LoVo (cell line): ENCODE data around the gene DNAJA4.

ENCODE experiments used
- DNase-seq: peaks from one replicate; pipeline ENCODE4 v3.0.0-alpha.2; 2016; ENCODE audit warnings: low spot score

Gene DNAJA4

DNA sequence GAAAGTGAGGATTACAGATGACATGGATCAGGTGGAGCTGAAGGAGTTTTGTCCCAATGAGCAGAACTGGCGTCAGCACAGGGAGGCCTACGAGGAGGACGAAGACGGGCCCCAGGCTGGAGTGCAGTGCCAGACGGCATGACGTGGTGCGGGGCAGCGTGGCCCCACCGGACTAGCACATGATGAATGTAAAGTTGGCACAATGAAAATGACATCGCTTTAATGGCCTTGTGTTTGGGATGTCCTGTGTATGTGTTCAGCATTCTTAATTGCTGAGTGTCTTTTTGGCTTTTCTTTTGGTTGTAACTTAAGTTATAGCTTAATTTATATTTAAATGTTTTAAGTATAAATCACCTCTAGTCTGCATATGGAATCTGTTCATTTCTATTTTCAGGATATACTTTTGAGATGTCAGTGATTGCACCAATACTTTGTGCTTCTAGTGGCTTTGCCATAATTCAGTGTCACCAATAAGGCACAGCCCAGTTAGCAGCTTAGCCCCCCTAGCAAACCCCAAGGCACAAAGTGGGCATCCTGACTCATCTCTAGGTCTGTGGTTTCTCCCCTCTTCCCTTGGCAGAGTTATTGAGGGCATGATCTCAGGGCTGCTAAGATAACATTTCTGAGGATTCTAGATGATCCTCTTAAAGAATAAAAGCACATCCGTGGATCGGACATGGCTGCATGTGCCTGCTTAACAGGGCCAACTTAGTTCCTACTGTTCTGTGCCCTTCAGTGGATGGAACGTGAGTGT, 16.1 kb downstream of the DNAJA4 start:
- no peak for DNase-seq

DNA sequence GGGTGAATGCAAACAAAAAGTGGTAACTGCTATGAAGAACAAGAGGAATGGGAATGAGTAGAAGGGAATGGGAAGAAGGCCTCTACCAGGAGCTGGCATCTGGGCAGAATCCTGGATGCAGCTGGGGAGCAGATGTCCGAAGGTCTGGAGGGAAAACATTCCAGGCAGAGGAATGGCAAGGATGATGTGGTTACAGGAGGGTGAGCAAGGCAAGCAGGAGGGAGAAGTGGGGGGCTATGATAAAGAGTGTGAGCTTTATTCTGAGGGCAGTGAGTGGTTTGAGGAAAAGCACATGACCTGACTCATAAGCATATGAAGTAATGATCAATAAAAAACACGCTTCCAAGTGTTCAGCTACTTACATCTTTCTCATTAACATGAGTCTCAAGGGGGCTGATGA, 18.0 kb downstream of the DNAJA4 start:
- no peak for DNase-seq

DNA sequence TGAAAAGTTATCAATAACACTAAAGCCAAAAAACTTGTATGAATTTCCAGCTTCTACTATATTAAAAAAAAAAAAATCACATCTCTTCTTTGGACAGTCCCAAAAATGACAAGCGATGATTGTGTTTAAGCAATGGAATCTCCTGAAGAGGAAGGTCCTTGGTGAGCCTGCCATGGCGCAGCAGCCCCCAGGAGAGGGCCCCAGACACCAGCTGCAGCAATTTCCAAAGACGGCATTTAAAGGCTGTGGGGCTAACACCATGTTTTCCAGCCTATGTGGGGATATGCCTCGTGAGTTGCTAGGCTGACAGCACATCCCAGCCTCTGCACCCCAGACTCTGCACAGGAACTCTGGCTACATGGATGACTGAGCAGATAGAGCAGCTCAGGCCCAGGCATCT, 20.4 kb downstream of the DNAJA4 start:
- DNase-seq, result no peak

DNA sequence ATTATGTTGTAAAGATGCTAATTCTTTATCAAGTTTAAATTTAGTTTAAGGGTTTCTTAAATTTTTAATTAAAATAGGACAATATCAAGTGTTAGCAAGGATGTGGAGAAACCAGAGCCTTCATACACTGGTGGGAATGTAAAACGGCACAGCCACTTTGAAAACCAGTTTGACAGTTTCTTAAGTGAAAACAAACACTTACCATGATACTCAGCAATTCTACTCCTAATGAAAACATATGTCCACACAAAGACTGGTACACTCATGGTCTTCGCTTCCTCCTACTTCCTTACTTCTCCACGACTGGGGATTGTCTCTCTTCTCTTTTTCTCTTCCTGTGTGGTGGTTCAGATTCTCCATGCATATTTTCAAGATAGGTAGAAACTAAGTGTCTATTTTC, 25.9 kb downstream of the DNAJA4 start:
- DNase-seq, result no peak

DNA sequence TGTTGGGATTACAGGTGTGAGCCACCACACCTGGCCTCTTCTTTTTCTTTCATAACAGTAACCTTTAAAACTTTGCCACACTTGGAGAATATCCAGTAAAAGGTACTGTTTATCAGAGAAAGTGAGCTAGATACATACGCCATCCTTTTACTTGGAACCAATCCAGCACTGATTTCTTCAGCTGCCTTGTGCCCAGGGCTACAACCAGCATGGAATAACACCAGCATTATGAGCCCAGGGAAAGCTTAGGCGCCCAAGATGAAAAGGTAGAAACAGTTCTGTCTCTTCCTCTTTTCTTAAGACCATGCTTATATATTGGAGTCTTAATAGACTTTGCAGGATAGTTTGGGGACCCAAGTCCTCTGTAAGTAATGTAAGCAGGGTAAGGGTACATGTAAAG, 26.7 kb downstream of the DNAJA4 start:
- DNase-seq, result no peak

DNA sequence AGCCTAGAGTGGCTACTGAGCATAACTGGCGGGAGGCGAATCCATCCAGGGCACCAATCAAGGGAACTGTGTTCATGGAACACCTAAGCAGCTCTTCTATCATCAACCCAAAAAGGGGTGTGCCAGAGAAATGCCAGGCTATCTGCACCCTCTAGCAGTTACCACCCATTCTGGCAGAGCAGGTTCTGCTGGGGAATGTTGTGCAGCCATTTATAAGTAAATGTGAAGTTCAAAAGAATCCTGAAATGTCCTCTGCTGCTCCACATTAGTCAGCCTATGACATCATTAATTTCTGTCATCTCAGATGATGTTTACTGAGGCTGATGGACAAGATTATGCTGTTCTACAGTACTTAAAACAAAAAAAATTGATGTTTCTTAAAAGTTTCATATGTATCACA, 27.3 kb downstream of the DNAJA4 start:
- no peak for DNase-seq

DNA sequence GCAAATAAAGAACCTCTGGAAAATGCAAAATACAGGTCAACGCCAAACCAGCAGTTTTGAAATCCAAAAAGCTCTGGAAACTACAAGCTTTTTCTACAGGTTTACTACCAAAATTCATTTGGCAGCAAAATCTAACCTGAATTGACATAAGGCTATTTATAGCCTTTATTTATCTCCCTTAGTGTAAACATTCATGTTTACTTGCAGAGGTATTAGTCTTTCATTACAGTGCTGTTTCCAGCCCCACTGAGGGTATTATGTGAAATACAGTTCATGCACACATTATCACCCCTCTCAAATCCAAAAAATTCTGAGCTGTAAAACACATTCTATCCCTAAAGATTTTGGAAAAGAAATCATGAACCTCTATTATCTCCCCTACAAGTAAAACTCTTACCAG, 27.9 kb downstream of the DNAJA4 start:
- DNase-seq, result no peak

DNA sequence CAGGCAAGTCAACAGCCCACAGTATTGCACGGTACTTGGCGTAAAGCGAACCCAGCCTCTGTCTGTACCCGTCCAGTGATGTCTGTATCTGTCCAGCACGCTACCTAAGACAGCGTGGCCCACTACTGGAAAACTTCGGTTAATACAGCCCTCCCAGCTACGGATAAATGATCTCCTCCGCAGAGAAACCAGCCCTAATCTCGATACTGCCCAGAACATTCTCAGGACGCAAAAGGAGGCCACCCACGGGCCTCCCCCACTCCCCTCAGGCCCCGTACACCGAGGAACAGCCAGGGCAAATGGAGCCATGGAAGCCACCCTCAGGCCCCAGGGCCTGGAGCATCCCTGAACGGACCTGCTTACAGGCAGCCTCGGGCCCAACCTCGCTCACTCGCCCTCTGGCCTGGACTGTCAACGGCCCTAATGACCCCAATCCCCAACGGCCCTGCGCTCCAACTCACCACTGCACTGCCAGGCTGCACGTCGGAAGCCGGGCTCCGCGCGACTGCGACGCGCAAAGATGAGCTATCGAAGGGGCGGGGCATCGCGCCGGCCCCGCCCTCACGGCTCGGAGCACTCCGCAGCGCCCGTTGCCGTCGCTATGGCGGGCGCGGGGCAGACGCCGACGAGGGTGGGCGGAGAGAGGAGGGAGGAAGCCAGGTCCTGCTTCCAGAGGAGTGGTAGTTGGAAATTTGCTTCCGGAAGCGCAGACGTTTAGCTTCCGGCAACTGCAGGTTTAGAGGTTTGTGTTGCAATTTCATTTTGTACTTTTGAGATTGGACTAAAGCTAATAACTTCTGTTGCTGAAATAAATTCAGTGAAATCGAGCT, 35.0 kb downstream of the DNAJA4 start, which contains the start of gene SKIC8:
SKIC8 (minus strand) TSS at position 509 of the 830 bp plus-strand sequence. CDS start 3,923 bp downstream, outside the sequence.
- peak; percentile 98 for DNase-seq

DNA sequence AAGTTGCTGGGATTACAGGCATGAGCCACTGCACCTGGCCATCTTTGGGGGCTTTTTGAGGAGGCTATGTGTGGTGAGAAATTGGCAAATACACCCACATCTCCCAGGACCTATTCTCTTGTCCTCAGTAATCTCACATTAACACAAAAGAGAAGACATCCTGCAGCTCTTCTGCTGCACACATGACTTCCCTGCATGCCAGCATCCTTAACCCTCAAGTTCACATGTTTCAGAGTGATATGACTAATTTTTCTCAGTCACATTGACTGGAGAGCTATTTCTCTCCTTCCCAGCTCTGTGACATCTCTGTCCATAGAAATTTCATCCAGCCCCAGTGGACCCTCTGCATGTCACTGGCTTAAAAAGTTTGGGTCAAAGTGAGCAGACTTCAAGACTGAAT, 37.0 kb downstream of the DNAJA4 start:
- DNase-seq, result no peak

DNA sequence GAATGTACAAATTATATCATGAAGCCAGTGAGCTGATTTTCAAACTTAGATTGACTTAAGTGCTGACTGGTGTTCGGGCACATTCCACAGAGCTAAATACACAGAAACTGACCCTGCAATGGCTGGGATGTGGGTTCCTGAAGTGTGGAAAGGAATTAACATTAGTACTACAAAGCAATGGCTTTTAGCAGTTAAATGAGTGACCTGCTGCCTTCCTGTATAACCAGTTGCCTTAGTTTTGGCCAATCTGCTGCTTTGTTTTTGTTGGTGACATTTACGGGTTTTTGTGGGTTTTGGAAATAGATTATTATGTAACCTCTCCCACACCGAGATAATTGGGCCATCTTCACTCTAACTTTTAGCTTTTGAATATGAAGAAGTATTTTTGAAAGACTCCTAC, 37.5 kb downstream of the DNAJA4 start:
- no peak for DNase-seq

DNA sequence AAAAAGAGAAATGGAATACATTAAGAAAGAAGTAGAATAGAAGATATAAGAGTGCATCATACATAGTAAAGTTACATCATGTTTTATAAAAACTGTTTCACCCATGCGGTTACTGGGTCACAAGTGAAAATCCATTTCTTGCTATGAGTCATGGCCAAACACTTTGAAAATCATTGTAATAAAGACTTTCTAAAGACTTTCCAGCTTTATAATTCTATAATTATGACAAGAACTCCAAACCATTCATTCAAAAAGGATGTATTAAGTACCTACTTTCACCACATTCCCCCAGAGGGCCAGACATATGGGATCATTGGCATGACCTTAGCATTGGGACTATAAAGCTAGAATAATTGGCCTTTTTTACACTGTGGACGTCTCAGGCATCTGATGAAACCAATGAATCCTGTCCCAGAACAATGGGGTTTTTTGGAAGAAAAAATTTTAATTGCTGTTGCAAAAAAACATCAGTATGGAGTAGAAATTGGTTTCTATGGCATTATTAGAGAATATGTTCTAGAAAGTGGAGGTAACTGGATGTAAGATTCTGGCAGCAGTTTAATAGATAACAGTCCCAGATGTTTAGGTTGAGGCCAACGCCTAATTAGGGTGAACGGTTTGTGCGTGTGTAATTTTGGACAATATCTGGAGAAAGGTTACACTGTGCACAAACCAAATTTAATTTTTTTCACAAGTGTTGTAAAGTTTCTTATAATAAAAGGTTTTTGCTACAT, 38.4 kb downstream of the DNAJA4 start:
- peak; percentile 34 for DNase-seq

DNA sequence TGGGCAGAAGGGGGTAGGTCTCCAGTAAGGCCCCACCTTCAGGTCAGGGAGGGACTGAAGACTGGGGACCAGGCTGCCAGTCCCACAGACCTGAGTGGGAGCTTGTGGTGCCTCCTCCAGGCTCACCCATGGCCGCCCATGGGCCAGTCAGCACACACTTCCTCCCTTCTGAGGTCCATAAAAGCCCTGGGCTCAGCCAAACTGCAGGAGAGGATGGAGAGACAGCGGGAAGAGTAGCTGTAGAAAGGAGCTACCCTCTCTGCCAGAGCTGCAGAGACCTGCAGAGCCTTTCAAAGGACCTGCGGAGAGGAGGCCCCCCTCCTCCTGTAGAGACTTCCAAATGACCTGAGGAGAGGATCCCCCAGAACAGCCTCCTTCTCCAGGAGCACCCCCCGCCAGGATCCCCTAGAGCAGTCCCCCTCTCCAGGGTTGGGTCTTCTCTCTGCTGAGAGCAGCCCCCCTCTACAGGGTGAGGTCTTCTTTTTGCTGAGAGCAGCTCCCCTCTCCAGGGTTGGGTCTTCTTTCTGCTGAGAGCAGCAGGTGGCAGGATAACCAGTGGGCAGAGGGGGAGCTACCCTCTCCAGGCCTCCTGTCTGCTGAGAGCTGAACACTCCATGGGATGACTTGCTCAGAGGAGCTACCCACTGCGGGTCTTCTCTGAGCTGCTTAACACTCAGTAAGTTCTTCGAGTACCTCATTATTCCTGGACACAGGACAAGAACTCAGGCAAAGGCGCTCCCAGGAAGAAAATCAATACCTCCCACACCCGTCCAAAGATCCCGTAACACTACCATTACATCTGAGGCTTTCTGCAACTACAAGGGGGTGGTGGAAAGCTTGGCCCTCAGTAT, 40.1 kb downstream of the DNAJA4 start:
- no peak for DNase-seq

DNA sequence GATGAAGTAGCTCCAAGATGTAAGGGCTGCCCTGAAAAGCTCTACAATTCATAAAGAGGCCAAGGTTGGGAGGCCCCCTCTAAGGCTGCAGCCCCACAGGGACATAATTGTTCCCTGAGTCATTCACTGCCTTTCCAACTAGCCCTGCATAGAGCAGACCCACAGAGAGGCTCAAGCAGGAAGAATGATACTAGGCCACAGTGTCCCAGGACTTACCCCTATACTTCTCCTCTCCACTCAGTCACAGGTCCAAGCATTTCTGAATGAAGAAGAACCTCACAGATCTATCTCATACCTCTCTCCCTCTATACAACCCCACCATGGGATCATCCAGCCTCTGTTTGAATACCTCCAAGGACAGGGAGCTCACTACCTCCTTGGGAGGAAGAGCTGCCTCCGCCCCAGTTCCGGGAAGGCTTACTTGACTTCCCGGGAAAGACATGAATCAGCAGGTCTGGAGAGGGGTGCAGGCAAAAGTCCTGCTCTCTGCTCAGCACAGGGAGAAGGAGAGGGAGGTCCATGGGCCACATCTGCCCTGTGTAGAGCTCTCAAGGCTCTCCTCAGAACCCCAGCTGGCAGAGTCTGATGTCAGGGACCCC, 41.9 kb downstream of the DNAJA4 start:
- DNase-seq, result no peak

DNA sequence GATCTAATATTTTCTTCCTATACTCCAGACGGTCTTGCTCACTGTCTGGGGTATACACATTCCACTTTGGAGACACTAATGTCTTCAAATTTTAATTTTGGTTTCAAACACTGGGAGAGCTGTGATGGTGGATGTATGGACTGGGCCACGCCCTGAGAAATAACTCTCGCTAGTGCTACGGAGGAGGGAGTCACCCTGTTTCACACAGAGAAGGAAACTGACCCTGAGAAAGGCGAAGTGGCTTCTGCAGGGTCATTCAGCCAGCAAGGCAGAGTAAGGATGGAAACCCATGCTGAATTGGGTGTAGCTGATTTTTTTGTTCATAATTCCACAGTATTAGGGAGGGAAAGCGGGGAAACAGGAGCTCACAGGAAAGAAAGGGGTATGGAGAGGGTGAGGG, 43.6 kb downstream of the DNAJA4 start:
- DNase-seq, result no peak

DNA sequence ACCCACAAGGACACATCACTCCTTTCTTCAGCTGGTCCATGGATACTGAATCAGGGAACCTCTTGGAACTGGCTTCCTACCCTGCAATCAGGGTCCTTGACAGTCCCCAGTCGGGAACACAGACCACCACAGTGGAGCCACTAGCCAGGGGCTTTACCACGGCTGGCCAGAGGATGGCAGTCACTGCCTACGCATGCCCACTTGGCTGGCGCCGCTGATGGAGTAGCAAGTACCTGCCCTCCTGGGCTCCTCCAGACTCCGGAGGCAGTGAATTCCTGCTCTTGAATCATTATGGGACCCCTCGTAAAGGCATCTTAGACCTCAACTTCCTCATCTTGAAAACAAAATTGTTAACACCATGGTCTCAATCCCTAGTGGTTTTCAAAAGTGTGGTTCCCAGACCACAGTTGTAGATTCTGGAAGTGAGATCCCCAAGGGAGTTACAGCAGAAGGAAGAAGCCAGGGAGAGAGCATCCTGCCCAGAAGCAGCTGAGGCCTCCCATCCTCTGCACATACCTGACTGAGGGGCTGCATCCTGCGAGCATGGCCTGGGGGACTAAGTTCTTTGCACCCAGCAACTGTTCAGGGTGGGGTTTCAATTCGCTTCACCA, 44.2 kb downstream of the DNAJA4 start:
- peak; percentile 74 for DNase-seq

DNA sequence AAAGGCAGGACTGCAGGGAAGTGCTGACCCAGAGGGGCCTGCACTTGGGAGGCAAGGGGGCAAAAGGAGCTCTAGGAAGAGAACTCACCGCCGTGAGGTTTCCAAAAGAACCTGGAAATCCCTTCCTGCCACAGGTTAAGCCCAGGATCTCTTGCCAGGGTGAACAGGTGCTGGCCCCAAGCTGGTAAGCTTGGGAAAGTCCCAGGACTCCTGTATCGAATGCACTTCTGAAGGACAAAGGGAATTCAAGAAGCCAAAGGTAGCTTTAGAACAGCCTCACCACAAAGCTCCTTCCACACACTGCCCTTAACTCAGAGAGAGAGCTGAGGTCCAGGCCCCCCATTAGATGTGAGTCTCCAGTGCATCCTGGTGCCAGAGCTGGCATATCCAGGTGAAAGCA, 46.9 kb downstream of the DNAJA4 start:
- DNase-seq, result no peak

DNA sequence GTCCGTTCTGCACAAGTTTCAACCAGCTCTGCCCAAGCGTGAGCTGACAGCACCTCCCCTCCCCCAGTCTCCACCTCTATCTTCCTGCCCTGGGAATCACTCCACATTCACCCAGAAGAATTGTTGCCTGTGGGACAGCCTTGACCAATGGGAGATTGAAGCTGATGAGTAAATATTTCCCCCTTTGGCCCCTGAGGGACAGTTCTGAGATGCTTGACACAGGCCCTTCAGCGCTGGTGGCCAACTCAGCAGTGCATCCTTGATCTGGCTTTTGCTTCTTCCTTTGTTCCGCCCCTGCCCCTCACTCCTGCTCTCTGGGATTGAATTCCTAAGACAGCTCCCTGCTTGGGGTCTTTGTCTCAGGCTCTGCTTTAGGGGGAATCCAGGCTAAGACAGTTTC, 48.2 kb downstream of the DNAJA4 start:
- no peak for DNase-seq

DNA sequence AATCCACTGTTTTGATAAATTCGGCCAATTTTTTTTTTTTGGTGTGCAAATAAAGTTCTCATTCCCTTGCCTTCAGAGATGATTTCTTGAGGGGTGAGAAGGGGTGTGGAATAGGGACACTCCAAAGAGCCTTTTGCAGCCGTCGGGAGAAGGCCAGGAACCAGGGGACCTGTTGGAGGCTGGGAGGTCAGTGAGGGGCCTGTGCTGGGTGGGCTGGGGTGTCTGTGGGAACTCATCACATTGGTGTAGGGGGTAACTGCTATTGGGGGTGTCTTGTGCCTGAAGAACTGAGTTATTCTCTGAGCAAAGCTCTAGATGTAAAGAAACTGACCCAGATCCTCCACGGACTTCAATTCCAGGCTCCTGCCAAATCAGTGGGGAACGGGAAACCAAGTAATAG, 48.6 kb downstream of the DNAJA4 start:
- DNase-seq, result no peak

DNA sequence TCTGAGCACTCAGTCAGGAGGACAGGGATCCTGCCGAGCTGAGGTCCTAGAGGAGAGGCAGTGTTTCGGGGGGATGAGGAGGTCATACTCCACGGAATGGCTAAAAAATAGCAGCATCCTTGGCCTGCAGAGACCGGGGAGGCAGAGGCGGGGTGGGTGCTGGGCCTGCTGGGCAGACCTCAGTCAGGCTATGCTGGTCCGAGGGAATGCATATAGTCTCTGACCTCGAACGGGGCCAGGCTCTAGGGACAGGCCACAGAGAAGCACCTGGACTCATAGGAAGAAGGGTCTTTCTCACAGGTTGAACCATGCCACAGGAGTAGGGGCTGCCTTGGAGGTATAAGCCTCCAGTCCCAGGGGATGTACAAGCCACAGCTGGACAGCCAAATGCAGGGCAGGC, 49.0 kb downstream of the DNAJA4 start:
- no peak for DNase-seq

DNA sequence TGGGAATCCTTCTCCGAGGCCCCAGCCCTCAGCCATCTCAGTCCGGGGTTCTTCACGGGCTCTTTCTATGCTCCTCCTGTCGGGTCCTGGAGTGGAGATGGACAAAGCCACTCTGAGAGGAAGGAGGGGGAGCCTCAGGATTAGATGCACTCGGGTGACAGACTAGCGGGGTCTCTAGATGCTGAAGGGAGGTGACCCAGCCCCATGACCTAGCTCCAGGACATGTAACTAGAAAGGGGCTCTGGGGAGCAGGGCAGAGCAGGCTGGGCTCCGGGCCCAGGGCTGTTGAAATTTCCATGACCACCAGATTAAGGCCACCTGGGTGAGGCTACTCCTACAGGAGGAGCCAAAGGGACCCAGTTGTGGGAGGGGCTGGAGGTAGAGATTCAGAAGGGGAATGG, 49.8 kb downstream of the DNAJA4 start:
- no peak for DNase-seq

DNA sequence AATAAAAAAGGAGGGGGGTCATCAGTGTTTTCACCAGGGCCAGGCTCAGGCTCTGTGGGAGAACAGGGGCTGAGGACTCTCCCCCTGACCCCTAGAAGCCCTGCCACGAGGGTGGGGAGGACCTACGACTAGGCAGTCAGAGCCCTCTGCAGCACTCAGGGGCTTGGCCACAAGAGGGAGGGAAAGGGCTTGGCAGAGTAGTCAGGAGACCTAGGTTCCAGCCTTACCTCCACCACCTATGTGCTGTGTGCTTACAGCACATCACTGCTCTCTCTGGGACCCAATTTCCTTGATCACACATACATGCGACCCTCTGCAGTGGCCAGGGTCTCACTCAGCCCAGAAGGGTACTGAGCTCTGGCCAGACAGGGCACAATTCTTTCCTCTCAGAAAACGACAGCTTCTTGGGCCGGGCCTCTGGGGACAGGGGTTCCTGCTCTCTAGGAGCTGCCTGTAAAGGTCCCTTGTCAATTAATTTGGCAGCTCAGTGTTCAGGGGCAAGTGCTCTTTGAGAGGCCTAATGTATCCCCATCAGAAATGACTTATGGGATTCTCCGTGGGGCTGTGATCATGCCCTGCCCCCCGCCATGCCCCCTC, 51.4 kb downstream of the DNAJA4 start:
- no peak for DNase-seq
